B cell (primary cell): ENCODE results near the gene C7orf25. TPM values are rescaled to one million over a fixed set of nuclear protein-coding genes. Genes with fewer than 3 reads are reported as not detected.

Source experiments
- ATAC-seq: fragments of 200-7000 bp; cut with Tn5 transposase; one replicate; pipeline ENCODE4 v1.10.0; 2021; ENCODE audit warnings: low read depth, mild to moderate bottlenecking, moderate number of reproducible peaks, moderate library complexity
- CTCF ChIA-PET: fragments of 350-600 bp; sonication (Branson Sonifier 250); formaldehyde crosslinking; loops from one replicate; lab custom pipeline; 2021; ENCODE audit warnings: antibody characterized with exemption, inconsistent platforms; lab: Charles Lee
- POLR2A ChIA-PET: fragments of 350-600 bp; sonication (Branson Sonifier 250); formaldehyde crosslinking; loops from one replicate; lab custom pipeline; 2021; ENCODE audit warnings: antibody characterized with exemption; lab: Charles Lee
- DNase-seq: peaks from one replicate; pipeline ENCODE4 v3.0.0; 2013
- H2AFZ ChIP-seq: 2 replicates; pipeline ENCODE4 v1.6.1; 2012; ENCODE audit warnings: mild to moderate bottlenecking, low read depth, low read length; ENCODE audit not compliant: insufficient read depth, poor library complexity, severe bottlenecking
- H3K27ac ChIP-seq, 2 donors: 1 replicate in 1 of 2; 2 replicates in 1 of 2; pipeline ENCODE4 v1.5.1; 2012 to 2013; ENCODE audit warnings: low read length in 2 of 2, mild to moderate bottlenecking in 2 of 2, moderate library complexity in 1 of 2
- H3K27me3 ChIP-seq, 4 experiments: fragments of 200-600 bp in 1 of 4; sonication (generic) in 1 of 4; replicated peaks in 1 of 4; 1 replicate in 2 of 4; 2 replicates in 2 of 4; pipeline versions ENCODE4 v1.6.1 to v1.7.0; 2013 to 2016; ENCODE audit warnings: low read length in 3 of 4, mild to moderate bottlenecking in 2 of 4, mixed read lengths in 1 of 4, moderate library complexity in 1 of 4; ENCODE audit not compliant: insufficient read depth in 4 of 4, control insufficient read depth in 3 of 4; ENCODE audit errors: control extremely low read depth in 1 of 4
- H3K36me3 ChIP-seq, 2 experiments: replicated peaks in 1 of 2; 1 replicate in 1 of 2; 2 replicates in 1 of 2; pipeline versions ENCODE4 v1.6.1 to v1.7.1; 2013; ENCODE audit warnings: low read length in 1 of 2; ENCODE audit not compliant: insufficient read depth in 2 of 2, control insufficient read depth in 1 of 2; ENCODE audit errors: control extremely low read depth in 1 of 2, extremely low read depth in 1 of 2
- H3K4me1 ChIP-seq, 2 donors: fragments of 200-600 bp in 1 of 2; sonication (generic) in 1 of 2; 1 replicate in 1 of 2; 2 replicates in 1 of 2; pipeline versions ENCODE4 v1.5.1 to v1.6.1; 2013 to 2017; ENCODE audit warnings: low read length in 2 of 2; ENCODE audit not compliant: control insufficient read depth in 2 of 2, insufficient read depth in 2 of 2
- H3K4me2 ChIP-seq: replicated peaks from 2 replicates; pipeline ENCODE3; 2012; ENCODE audit warnings: mild to moderate bottlenecking, low read depth, low read length; ENCODE audit not compliant: poor library complexity, severe bottlenecking
- H3K4me3 ChIP-seq, 5 experiments: fragments of 200-600 bp in 1 of 5; sonication (generic) in 1 of 5; 1 replicate in 3 of 5; 2 replicates in 2 of 5; pipeline versions ENCODE4 v1.5.1 to v1.7.0; 2011 to 2016; ENCODE audit warnings: low read length in 4 of 5, mild to moderate bottlenecking in 4 of 5, low read depth in 2 of 5, control low read depth in 1 of 5, moderate library complexity in 1 of 5; ENCODE audit not compliant: insufficient read depth in 1 of 5; ENCODE audit errors: control extremely low read depth in 1 of 5, extremely low read depth in 1 of 5
- H3K79me2 ChIP-seq: fragments of 200-600 bp; sonication (generic); one replicate; pipeline ENCODE4 v1.6.0; 2016; ENCODE audit warnings: low read length; ENCODE audit not compliant: control insufficient read depth, insufficient read depth
- H3K9ac ChIP-seq: fragments of 200-600 bp; sonication (generic); 2 replicates; pipeline ENCODE4 v1.6.1; 2017; ENCODE audit warnings: mild to moderate bottlenecking, low read length, moderate library complexity
- H3K9me3 ChIP-seq, 3 donors: one replicate each; pipeline versions ENCODE4 v1.6.1 to v1.7.1; 2013; ENCODE audit warnings: low read length in 2 of 3; ENCODE audit not compliant: control insufficient read depth in 2 of 3, insufficient read depth in 1 of 3; ENCODE audit errors: control extremely low read depth in 1 of 3
- H4K20me1 ChIP-seq: 2 replicates; pipeline ENCODE4 v1.6.0; 2012; ENCODE audit warnings: mild to moderate bottlenecking, low read length; ENCODE audit not compliant: insufficient read depth, control insufficient read depth, poor library complexity, severe bottlenecking
- H3K27ac Mint-ChIP-seq: one replicate; pipeline ENCODE4 v1.8.0; 2021; ENCODE audit warnings: mixed read lengths
- H3K27me3 Mint-ChIP-seq: one replicate; pipeline ENCODE4 v1.8.0; 2021; ENCODE audit warnings: mixed read lengths
- H3K4me1 Mint-ChIP-seq: one replicate; pipeline ENCODE4 v1.8.0; 2021; ENCODE audit warnings: mixed read lengths
- H3K4me3 Mint-ChIP-seq: one replicate; pipeline ENCODE4 v1.8.0; 2021; ENCODE audit warnings: mixed read lengths
- H3K9me3 Mint-ChIP-seq: one replicate; pipeline ENCODE4 v1.8.0; 2022; ENCODE audit warnings: mixed read lengths; ENCODE audit not compliant: insufficient read depth
- EZH2 ChIP-seq: IDR thresholded peaks from 2 replicates; pipeline ENCODE4 v1.6.1; 2012; ENCODE audit warnings: borderline replicate concordance, low read depth, mild to moderate bottlenecking, moderate library complexity, low read length; ENCODE audit not compliant: insufficient read depth, poor library complexity, severe bottlenecking
- whole genome bisulfite sequencing: methylation state at CpG from one replicate; pipeline ENCODE4 v1.1.5; 2013; ENCODE audit warnings: missing lambda C conversion rate; ENCODE audit not compliant: insufficient coverage; 5-methylcytosine and 5-hydroxymethylcytosine counted together
- intact Hi-C: fragments of 100-400 bp; cut with micrococcal nuclease; formaldehyde crosslinking; loops from one replicate; pipeline ENCODE4 v1.10.0; 2022
- polyA plus RNA-seq: library from polyadenylated mRNA; depleted of rRNA; stranded (reverse); fragments of >200 nt; gene quantifications from 2 replicates; pipeline ENCODE4 v1.2.3, GENCODE V29; 2012
- total RNA-seq, 2 donors: library from RNA; stranded (reverse); fragments of 120-200 nt in 1 of 2; gene quantifications; 1 replicate in 1 of 2; 2 replicates in 1 of 2; pipeline versions ENCODE4 v1.2.3 to v1.2.4, GENCODE V29; 2013 to 2022
- TF ChIP-seq, protein P1 (sequence below): fragments of 200-600 bp; IDR thresholded peaks from one replicate; pipeline ENCODE4 v1.8.0; 2022; ENCODE audit warnings: antibody characterized with exemption, mild to moderate bottlenecking

The C7orf25 gene
- total and polyA plus RNA-seq, 2 donors (not counting 1 experiment from before 2014, with no cell fraction given): 2.1 to 11.8 TPM

GRCh38 chr7:42910306-42910705 is 1.6 kb downstream of the C7orf25 start:
- H3K9ac ChIP-seq: no peak overlapping the region
- no peaks in the 10 kb centered on the region for H3K9me3 ChIP-seq
- Mint-ChIP-seq H3K27me3 (no peaks in the 10 kb centered on the region), H3K27ac (no peak overlapping the region), H3K4me3 (peak overlapping the region; percentile 92), H3K4me1 (peaks cover 44% of the 10 kb centered on the region), H3K9me3 (no peaks in the 10 kb centered on the region)
- CTCF ChIA-PET: interaction anchor here (1.3 to 1.7 kb wide), 2 partner anchors 25 to 34 kb away, joined by 3 to 7 read pairs; no protein-coding TSS in a partner anchor
- intact Hi-C loops: loop anchor here (2.0 kb wide), 1 partner anchor 1028 kb away; no protein-coding TSS in a partner anchor
- POLR2A ChIA-PET: interaction anchor here (1.3 kb wide), 1 partner anchor 22 kb away, joined by 5 read pairs; the partner anchor contains the start of genes MRPL32 and PSMA2
- no peak overlapping the region for H3K4me3 ChIP-seq
- no peak overlapping the region for H3K27ac ChIP-seq
- ATAC-seq: no peak
- no peak for DNase-seq
- H4K20me1 ChIP-seq: no peaks in the 10 kb centered on the region
- WGBS: no CpG with 5 or more reads among the region's 2 CpGs
- TF ChIP-seq EZH2: no peak
- TF ChIP-seq, protein P1, sequence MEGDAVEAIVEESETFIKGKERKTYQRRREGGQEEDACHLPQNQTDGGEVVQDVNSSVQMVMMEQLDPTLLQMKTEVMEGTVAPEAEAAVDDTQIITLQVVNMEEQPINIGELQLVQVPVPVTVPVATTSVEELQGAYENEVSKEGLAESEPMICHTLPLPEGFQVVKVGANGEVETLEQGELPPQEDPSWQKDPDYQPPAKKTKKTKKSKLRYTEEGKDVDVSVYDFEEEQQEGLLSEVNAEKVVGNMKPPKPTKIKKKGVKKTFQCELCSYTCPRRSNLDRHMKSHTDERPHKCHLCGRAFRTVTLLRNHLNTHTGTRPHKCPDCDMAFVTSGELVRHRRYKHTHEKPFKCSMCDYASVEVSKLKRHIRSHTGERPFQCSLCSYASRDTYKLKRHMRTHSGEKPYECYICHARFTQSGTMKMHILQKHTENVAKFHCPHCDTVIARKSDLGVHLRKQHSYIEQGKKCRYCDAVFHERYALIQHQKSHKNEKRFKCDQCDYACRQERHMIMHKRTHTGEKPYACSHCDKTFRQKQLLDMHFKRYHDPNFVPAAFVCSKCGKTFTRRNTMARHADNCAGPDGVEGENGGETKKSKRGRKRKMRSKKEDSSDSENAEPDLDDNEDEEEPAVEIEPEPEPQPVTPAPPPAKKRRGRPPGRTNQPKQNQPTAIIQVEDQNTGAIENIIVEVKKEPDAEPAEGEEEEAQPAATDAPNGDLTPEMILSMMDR: no peak
- H3K36me3 ChIP-seq: no peaks in the 10 kb centered on the region
- no peak overlapping the region for H3K4me2 ChIP-seq
- peaks cover 16 to 19% of the 10 kb centered on the region in 2 donors for H3K4me1 ChIP-seq
- no peaks in the 10 kb centered on the region for H3K27me3 ChIP-seq
- no peak overlapping the region for H2AFZ ChIP-seq
- H3K79me2 ChIP-seq: peaks cover 9% of the 10 kb centered on the region

DNA sequence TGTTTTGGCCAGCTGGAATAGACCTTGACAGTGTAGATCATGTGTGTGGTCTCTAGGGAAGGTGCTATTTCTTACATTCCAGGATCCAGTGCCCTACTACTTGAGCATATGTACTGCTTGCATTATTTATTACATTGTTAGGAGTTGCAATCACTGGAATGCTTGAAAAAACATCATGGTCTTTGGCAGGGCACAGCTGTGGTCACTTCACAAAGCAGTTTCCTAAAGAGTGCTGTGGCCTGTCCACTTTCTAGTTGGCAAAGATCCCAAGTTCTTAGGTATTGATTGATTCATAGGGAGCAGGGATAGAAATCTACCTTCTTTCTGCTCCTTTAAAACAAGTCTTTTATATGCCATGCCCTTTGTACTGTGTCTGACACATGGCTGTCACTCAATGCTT is 4.6 kb downstream of the C7orf25 start:
- ChIA-PET CTCF (no interaction called here), POLR2A (interaction anchor here (0.7 kb wide), 1 partner anchor 23 kb away, joined by 3 read pairs; no protein-coding TSS in a partner anchor)
- H3K4me1 Mint-ChIP-seq: peaks cover 31% of the 10 kb centered on the region
- intact Hi-C loops: no loop called here
- peaks cover 9% of the 10 kb centered on the region for H3K79me2 ChIP-seq
- no peaks in the 10 kb centered on the region for H4K20me1 ChIP-seq
- H3K9ac ChIP-seq: no peak overlapping the region
- H3K4me1 ChIP-seq: peaks cover 10 to 14% of the 10 kb centered on the region in 2 donors
- ATAC-seq: no peak
- no peaks in the 10 kb centered on the region for H3K9me3 ChIP-seq
- H3K27ac ChIP-seq: no peak overlapping the region
- no peak overlapping the region for H3K27ac Mint-ChIP-seq
- H3K4me3 ChIP-seq: no peak overlapping the region
- DNase-seq: no peak
- no peak overlapping the region for H3K4me2 ChIP-seq
- no peak overlapping the region for H2AFZ ChIP-seq
- no peaks in the 10 kb centered on the region for H3K9me3 Mint-ChIP-seq
- no peaks in the 10 kb centered on the region for H3K36me3 ChIP-seq
- H3K27me3 ChIP-seq: no peaks in the 10 kb centered on the region
- H3K27me3 Mint-ChIP-seq: no peaks in the 10 kb centered on the region
- H3K4me3 Mint-ChIP-seq: no peak overlapping the region
- TF ChIP-seq, protein P1: no peak
- no peak for TF ChIP-seq EZH2
